Neural progenitor cell (in vitro differentiated cells): ENCODE measurements around the gene HOXA5.

Source experiments
- CTCF ChIP-seq: fragments of 200-600 bp; sonication (generic); IDR thresholded peaks from 2 replicates; pipeline ENCODE4 v1.5.1; 2017; ENCODE audit warnings: antibody characterized with exemption, mild to moderate bottlenecking
- EZH2 ChIP-seq: fragments of 200-600 bp; sonication (generic); IDR thresholded peaks from 2 replicates; pipeline ENCODE4 v1.6.1; 2017; ENCODE audit warnings: antibody characterized with exemption, mild to moderate bottlenecking, moderate library complexity

DNA sequence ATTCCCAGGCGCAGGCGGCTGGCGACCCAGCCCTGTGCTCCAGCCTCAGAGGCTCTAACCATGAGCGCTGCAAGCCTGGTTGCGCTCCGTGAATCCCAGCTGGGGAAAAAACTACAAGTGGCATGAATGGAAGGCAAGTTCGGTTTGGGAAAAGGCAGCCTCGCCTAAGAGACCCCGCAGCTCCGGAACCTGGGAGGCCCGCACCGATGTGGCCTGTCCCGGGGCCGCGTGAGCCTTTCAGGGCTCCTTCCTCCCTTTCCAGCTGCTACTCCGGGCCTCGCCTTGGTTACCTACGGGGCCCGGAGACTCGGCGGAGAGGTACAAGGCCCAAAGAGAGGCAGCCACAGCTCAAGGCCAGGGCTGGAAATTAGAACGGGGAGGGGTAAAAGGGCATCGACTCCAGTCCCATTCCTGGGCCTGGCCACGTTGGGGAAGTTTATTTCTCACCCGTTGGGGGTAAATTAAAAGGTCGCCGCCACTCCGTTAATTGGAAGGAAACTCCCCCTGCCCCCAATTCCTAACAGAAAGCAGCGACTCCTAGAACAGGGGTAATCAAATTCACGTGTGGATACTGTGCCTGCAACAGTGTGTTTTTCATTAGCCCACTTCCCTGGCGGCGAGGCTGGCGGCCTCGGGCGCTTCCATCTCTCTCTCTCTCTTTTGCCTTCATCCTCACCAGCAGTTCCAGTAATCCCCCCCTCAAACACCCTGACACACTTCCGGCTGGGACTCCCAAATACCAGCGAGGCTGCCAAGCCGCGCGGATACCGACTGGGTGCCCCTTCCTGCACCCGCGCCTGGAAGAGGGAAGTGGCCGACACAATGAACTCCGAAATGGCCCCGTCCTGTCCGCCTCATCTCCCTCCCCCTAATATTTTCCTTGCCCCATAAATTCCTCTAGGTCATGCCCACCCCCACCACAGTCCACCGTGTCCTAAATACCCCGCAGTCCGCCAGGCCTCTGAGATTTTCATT, 23.3 kb upstream of the HOXA5 start:
- TF ChIP-seq EZH2 (peak; percentile 88), CTCF (no peak)
